Pancreas (tissue), 10 donors: ENCODE data around the gene PFKFB1. TPM values are rescaled to one million over a fixed set of nuclear protein-coding genes. Genes with fewer than 3 reads are reported as not detected.

Source experiments
- ATAC-seq, 4 donors: fragments of 200-7000 bp; cut with Tn5 transposase; one replicate each; pipeline versions ENCODE4 v1.8.0 to v1.9.1; 2020; ENCODE audit warnings: mild to moderate bottlenecking in 4 of 4, moderate library complexity in 4 of 4
- DNase-seq, 6 donors: peaks; one replicate each; pipeline ENCODE4 v3.0.0-alpha.2; 2020
- FAIRE-seq: peaks from 2 replicates; lab custom pipeline; 2012; peaks lifted over from hg19 to GRCh38; lab: Jason Lieb, UNC
- H3K27ac ChIP-seq, 4 donors: fragments of 200-600 bp; sonication (generic); 1 replicate in 3 of 4; 2 replicates in 1 of 4; pipeline versions ENCODE4 v1.5.0 to v1.8.0; 2020
- H3K27me3 ChIP-seq, 4 donors: fragments of 200-600 bp; one replicate each; pipeline ENCODE4 v1.8.0; 2021
- H3K36me3 ChIP-seq, 3 donors: fragments of 200-600 bp; sonication (generic) in 1 of 3; one replicate each; pipeline versions ENCODE4 v1.5.0 to v1.8.0; 2020 to 2021
- H3K4me1 ChIP-seq, 3 donors: fragments of 200-600 bp; one replicate each; pipeline ENCODE4 v1.8.0; 2021
- H3K4me3 ChIP-seq, 4 donors: fragments of 200-600 bp; sonication (generic) in 2 of 4; one replicate each; pipeline versions ENCODE4 v1.5.0 to v1.8.0; 2020 to 2021
- H3K9me3 ChIP-seq, 4 donors: fragments of 200-600 bp; one replicate each; pipeline ENCODE4 v1.8.0; 2021
- WGBS, 2 donors: extraction: QIAGEN DNeasy Blood & Tissue Kit; methylation state at CpG; one replicate each; pipeline ENCODE4 v1.1.7; 2013; 5-methylcytosine and 5-hydroxymethylcytosine counted together
- intact Hi-C, 3 donors: fragments of 100-400 bp; cut with DNase I; formaldehyde crosslinking; loops; one replicate each; pipeline versions ENCODE4 v1.11.1 to v1.14.2; 2022
- polyA plus RNA-seq, 2 donors: library from polyadenylated mRNA; stranded (reverse); fragments of 200-250 nt; gene quantifications; one replicate each; pipeline ENCODE4 v1.2.3, GENCODE V29; 2013
- total RNA-seq, 6 donors: library from RNA; stranded (reverse); fragmentation: NEBNext Ultra II Directional in 4 of 6; extraction: Animal tissue kit (Norgen Biotek cat#: 25700) in 4 of 6; gene quantifications; one replicate each; pipeline versions ENCODE4 v1.2.1 to v1.2.4, GENCODE V29; 2021 to 2023
- TF ChIP-seq, protein P1 (sequence below), 4 donors: fragments of 200-600 bp; sonication (generic) in 3 of 4; IDR thresholded peaks; one replicate each; pipeline versions ENCODE4 v1.5.0 to v1.8.0; 2021; ENCODE audit warnings: antibody characterized with exemption in 4 of 4
- donor health status: healthy with polysubstance abuse.
- donor health status: DM: no; HTN: no; CAD: no; lungs with moderate emphysema.
- donor health status: DM: no; HTN: no; CAD: no.
- donor health status: control.
- donor health status: control.
- donor health status: Bipolar disorder and iron deficiency.
- donor health status: DM: yes; HTN: yes; CAD: no.
- donor health status: DM: no; HTN: no; CAD: no.
- donor health status: DM: no; HTN: no; CAD: no.
- donor health status: DM: yes; HTN: yes; CAD: no.

The PFKFB1 gene
- total and polyA plus RNA-seq, 8 donors, result 0.22 to 3.7 (median 0.93) TPM

DNA sequence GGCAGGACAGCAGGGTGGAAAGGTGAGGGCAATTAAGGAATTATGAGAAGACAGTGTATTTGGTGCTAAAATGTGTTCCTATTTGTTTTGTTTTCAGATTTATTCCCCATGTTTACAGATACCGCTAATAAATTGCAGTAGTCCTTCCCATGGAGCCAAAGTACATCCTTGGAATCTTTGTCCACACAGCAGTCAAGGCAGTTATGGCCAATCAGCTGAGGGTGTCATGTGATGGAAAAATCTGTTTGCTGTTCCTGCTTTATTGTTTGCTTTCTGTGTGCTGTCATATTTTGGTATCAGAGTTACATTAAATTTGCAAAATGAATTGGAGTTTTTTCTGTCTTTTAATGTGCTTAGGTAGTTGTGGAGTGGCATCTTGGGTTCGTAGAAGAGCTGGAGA is 62.9 kb downstream of the PFKFB1 start:
- Histone ChIP-seq H3K27me3 (no peaks in the 10 kb centered on the region), H3K36me3 (no peaks in the 10 kb centered on the region), H3K9me3 (no peaks in the 10 kb centered on the region), H3K4me1 (no peaks in the 10 kb centered on the region), H3K27ac (no peak overlapping the region), H3K4me3 (no peak overlapping the region)
- FAIRE-seq, result no peak
- ATAC-seq, result no peak
- TF ChIP-seq, protein P1, sequence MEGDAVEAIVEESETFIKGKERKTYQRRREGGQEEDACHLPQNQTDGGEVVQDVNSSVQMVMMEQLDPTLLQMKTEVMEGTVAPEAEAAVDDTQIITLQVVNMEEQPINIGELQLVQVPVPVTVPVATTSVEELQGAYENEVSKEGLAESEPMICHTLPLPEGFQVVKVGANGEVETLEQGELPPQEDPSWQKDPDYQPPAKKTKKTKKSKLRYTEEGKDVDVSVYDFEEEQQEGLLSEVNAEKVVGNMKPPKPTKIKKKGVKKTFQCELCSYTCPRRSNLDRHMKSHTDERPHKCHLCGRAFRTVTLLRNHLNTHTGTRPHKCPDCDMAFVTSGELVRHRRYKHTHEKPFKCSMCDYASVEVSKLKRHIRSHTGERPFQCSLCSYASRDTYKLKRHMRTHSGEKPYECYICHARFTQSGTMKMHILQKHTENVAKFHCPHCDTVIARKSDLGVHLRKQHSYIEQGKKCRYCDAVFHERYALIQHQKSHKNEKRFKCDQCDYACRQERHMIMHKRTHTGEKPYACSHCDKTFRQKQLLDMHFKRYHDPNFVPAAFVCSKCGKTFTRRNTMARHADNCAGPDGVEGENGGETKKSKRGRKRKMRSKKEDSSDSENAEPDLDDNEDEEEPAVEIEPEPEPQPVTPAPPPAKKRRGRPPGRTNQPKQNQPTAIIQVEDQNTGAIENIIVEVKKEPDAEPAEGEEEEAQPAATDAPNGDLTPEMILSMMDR (IDR thresholded peaks at IDR 0.05), result no peak
- intact Hi-C loops, result no loop called here
- 35 to 62% methylated on average over 2 of the region's 2 CpGs for WGBS, 2 donors
- DNase-seq, result no peak

DNA sequence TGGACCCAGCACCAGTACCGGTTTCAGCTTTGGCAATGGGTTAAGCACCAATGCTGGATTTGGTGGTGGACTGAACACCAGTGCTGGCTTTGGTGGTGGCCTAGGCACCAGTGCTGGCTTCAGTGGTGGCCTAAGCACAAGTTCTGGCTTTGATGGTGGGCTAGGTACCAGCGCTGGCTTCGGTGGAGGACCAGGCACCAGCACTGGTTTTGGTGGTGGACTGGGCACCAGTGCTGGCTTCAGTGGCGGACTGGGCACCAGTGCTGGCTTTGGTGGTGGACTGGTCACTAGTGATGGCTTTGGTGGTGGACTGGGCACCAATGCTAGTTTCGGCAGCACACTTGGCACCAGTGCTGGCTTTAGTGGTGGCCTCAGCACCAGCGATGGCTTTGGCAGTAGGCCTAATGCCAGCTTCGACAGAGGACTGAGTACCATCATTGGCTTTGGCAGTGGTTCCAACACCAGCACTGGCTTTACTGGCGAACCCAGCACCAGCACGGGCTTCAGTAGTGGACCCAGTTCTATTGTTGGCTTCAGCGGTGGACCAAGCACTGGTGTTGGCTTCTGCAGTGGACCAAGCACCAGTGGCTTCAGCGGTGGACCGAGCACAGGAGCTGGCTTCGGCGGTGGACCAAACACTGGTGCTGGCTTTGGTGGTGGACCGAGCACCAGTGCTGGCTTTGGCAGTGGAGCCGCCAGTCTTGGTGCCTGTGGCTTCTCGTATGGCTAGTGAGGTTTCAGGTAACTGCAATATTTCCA is 63.5 kb downstream of the PFKFB1 start:
- no peak for ATAC-seq
- intact Hi-C loops, result no loop called here
- no peak for FAIRE-seq
- Histone ChIP-seq H3K36me3 (no peaks in the 10 kb centered on the region), H3K27me3 (no peaks in the 10 kb centered on the region), H3K4me3 (no peak overlapping the region), H3K9me3 (no peaks in the 10 kb centered on the region), H3K27ac (no peak overlapping the region), H3K4me1 (no peaks in the 10 kb centered on the region)
- WGBS, 2 donors, result 85 to 89% methylated on average over 17 of the region's 17 CpGs
- TF ChIP-seq, protein P1 (IDR thresholded peaks at IDR 0.05), result no peak
- DNase-seq, result no peak

DNA sequence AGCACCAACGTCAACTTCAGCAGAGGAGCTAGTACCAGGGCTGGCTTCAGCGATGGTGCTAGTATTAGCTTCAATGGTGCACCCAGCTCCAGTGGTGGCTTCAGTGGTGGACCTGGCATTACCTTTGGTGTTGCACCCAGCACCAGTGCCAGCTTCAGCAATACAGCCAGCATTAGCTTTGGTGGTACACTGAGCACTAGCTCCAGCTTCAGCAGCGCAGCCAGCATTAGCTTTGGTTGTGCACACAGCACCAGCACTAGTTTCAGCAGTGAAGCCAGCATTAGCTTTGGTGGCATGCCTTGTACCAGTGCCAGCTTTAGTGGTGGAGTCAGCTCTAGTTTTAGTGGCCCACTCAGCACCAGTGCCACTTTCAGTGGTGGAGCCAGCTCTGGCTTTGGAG is 65.1 kb downstream of the PFKFB1 start:
- TF ChIP-seq, protein P1 (IDR thresholded peaks at IDR 0.05), result no peak
- Histone ChIP-seq H3K27ac (no peak overlapping the region), H3K4me3 (no peak overlapping the region), H3K4me1 (no peaks in the 10 kb centered on the region), H3K36me3 (no peaks in the 10 kb centered on the region), H3K27me3 (no peaks in the 10 kb centered on the region), H3K9me3 (no peaks in the 10 kb centered on the region)
- ATAC-seq (no peak), DNase-seq (no peak), FAIRE-seq (no peak)
- intact Hi-C loops, result no loop called here
- 80 to 90% methylated on average over 3 of the region's 3 CpGs for WGBS, 2 donors

DNA sequence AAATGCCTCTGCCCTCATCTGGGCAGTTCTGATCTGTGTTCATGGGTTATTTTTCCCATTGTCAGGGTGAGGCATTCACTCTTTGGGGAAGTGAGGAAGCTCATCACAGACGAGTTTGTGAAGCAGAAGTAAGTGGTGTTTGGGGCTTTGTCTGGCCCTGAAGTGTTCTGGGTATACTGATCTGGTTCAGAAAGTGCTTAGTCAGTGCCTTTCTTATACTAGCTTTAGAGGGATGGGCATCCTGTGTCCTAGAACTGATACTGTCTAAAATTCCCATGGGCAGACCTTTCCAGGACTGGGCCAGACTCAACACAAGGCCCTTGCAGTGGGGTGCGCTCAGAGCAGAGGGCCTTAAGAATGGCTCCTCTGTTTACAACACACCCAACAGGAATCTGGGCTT is 67.0 kb downstream of the PFKFB1 start:
- no peak overlapping the region for H3K4me3 ChIP-seq
- TF ChIP-seq, protein P1 (IDR thresholded peaks at IDR 0.05), result no peak
- no peak for ATAC-seq
- no peak for DNase-seq
- no peaks in the 10 kb centered on the region for H3K4me1 ChIP-seq
- H3K27me3 ChIP-seq, result no peaks in the 10 kb centered on the region
- H3K36me3 ChIP-seq, result no peaks in the 10 kb centered on the region
- no peaks in the 10 kb centered on the region for H3K9me3 ChIP-seq
- no peak overlapping the region for H3K27ac ChIP-seq
- no peak for FAIRE-seq
- intact Hi-C loops, result no loop called here
- 37 to 59% methylated on average over 2 of the region's 2 CpGs for WGBS, 2 donors

DNA sequence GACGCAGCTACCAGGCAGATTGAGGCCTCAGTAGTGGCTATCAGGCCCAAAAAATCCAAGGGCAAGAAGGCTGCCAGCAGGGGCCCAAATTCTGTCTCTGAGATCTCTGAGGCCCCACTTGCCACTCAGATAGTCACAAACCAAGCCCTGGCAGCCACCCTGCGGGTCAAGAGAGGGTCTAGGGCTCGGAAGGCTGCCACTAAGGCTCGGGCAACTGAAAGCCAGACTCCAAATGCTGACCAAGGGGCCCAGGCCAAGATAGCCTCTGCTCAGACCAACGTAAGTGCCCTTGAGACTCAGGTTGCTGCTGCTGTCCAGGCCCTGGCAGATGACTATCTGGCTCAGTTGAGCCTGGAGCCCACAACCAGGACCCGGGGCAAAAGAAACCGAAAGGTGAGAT is 70.6 kb downstream of the PFKFB1 start:
- H3K27ac ChIP-seq, result no peak overlapping the region
- TF ChIP-seq, protein P1 (IDR thresholded peaks at IDR 0.05), result no peak
- no peak for DNase-seq
- 78 to 92% methylated on average over 7 of the region's 7 CpGs for whole genome bisulfite sequencing, 2 donors
- no peaks in the 10 kb centered on the region for H3K36me3 ChIP-seq
- no peaks in the 10 kb centered on the region for H3K9me3 ChIP-seq
- peaks cover 0 to 4% (median 0%) of the 10 kb centered on the region in 4 donors for H3K27me3 ChIP-seq
- no peak for FAIRE-seq
- no peak for ATAC-seq
- intact Hi-C loops, result no loop called here
- H3K4me3 ChIP-seq, result no peak overlapping the region
- no peaks in the 10 kb centered on the region for H3K4me1 ChIP-seq
